IMR-90 (cell line): ENCODE data around the gene KLHL6. TPM values are rescaled to one million over a fixed set of nuclear protein-coding genes. Genes with fewer than 3 reads are reported as not detected.
"Not testable (repeated sequence)": the region's sequence is repeated elsewhere in the genome, so short reads cannot be mapped to it uniquely, and the experiment has no call there.

Experiments used
- ATAC-seq: fragments of 200-7000 bp; cut with Tn5 transposase; 2 replicates; pipeline ENCODE4 v1.9.1; 2020; ENCODE audit warnings: low read depth, mild to moderate bottlenecking, moderate library complexity
- BruUV-seq: library from RNA; stranded (reverse); fragments of 400-500 nt; replicated peaks from 2 replicates; lab custom pipeline; 2021; lab: Mats Ljungman, UMichigan
- CTCF ChIA-PET: fragments of 300-600 bp; formaldehyde crosslinking; extraction: SDS; loops from one replicate; lab custom pipeline; 2021; ENCODE audit warnings: antibody characterized with exemption; lab: Yijun Ruan, JAX
- POLR2A ChIA-PET: fragments of 300-600 bp; sonication (Branson Sonifier 250); formaldehyde crosslinking; loops from one replicate; lab custom pipeline; 2022; ENCODE audit warnings: antibody characterized with exemption; ENCODE audit not compliant: unreplicated experiment; lab: Charles Lee
- DNase-seq: peaks from one replicate; pipeline ENCODE4 v3.0.0; 2013
- H2AFZ ChIP-seq: replicated peaks from 2 replicates; pipeline ENCODE3; 2013; ENCODE audit warnings: low read length, mild to moderate bottlenecking; ENCODE audit not compliant: poor library complexity
- H2AK5ac ChIP-seq: 2 replicates; pipeline ENCODE4 v1.6.1; 2013; ENCODE audit warnings: low read depth, low read length, inconsistent platforms
- H2AK9ac ChIP-seq: replicated peaks from 2 replicates; pipeline ENCODE3; 2013; ENCODE audit warnings: mild to moderate bottlenecking, low read depth, low read length, moderate library complexity; ENCODE audit not compliant: poor library complexity
- H2BK120ac ChIP-seq: 2 replicates; pipeline ENCODE4 v1.6.1; 2013; ENCODE audit warnings: low read depth, low read length, inconsistent platforms
- H2BK15ac ChIP-seq: 3 replicates; pipeline ENCODE4 v1.6.1; 2013; ENCODE audit warnings: low read depth, low read length, inconsistent platforms
- H2BK20ac ChIP-seq: 2 replicates; pipeline ENCODE4 v1.6.1; 2013; ENCODE audit warnings: low read depth, mild to moderate bottlenecking, inconsistent platforms, low read length, moderate library complexity
- H2BK5ac ChIP-seq: 2 replicates; pipeline ENCODE4 v1.6.1; 2013; ENCODE audit warnings: mild to moderate bottlenecking, low read depth, low read length, inconsistent platforms; ENCODE audit not compliant: poor library complexity, severe bottlenecking
- H3K14ac ChIP-seq: replicated peaks from 2 replicates; pipeline ENCODE4 v1.6.1; 2013; ENCODE audit warnings: low read depth, low read length, inconsistent platforms
- H3K18ac ChIP-seq: 2 replicates; pipeline ENCODE4 v1.6.1; 2013; ENCODE audit warnings: low read depth, low read length, control low read depth
- H3K23ac ChIP-seq: 2 replicates; pipeline ENCODE4 v1.6.1; 2013; ENCODE audit warnings: low read depth, low read length, inconsistent platforms
- H3K27ac ChIP-seq: 2 replicates; pipeline ENCODE4 v1.5.1; 2013; ENCODE audit warnings: mild to moderate bottlenecking, control low read depth, low read length; ENCODE audit not compliant: insufficient read depth
- H3K27me3 ChIP-seq: 2 replicates; pipeline ENCODE4 v1.6.1; 2013; ENCODE audit warnings: low read length; ENCODE audit not compliant: control insufficient read depth, insufficient read depth
- H3K36me3 ChIP-seq: 2 replicates; pipeline ENCODE4 v1.6.1; 2013; ENCODE audit warnings: low read length, mixed read lengths; ENCODE audit not compliant: control insufficient read depth, insufficient read depth
- H3K4ac ChIP-seq: 2 replicates; pipeline ENCODE4 v1.6.1; 2013; ENCODE audit warnings: low read depth, low read length, inconsistent platforms
- H3K4me1 ChIP-seq: 2 replicates; pipeline ENCODE4 v1.6.1; 2013; ENCODE audit warnings: low read length, mixed read lengths; ENCODE audit not compliant: control insufficient read depth, insufficient read depth
- H3K4me2 ChIP-seq: 2 replicates; pipeline ENCODE4 v1.6.1; 2013; ENCODE audit warnings: low read depth, mild to moderate bottlenecking, control low read depth, low read length, moderate library complexity
- H3K4me3 ChIP-seq: 2 replicates; pipeline ENCODE4 v1.5.1; 2013; ENCODE audit warnings: low read depth, mild to moderate bottlenecking, control low read depth, low read length, moderate library complexity; ENCODE audit not compliant: insufficient read depth
- H3K56ac ChIP-seq: 2 replicates; pipeline ENCODE4 v1.6.1; 2013; ENCODE audit warnings: low read length, inconsistent platforms; ENCODE audit not compliant: insufficient read depth; ENCODE audit errors: extremely low read depth
- H3K79me1 ChIP-seq, 2 experiments: 2 replicates each; pipeline ENCODE4 v1.6.1; 2013; ENCODE audit warnings: low read length in 2 of 2, inconsistent platforms in 1 of 2, low read depth in 1 of 2
- H3K9ac ChIP-seq: 2 replicates; pipeline ENCODE4 v1.6.1; 2013; ENCODE audit warnings: low read depth, low read length, control low read depth
- H3K9me1 ChIP-seq: 2 replicates; pipeline ENCODE4 v1.6.1; 2013; ENCODE audit warnings: low read length, inconsistent platforms; ENCODE audit not compliant: insufficient read depth
- H3K9me3 ChIP-seq: 2 replicates; pipeline ENCODE4 v1.6.1; 2013; ENCODE audit warnings: low read length; ENCODE audit not compliant: control insufficient read depth, insufficient read depth
- H4K20me1 ChIP-seq: 2 replicates; pipeline ENCODE4 v1.6.1; 2013; ENCODE audit warnings: low read length, inconsistent platforms; ENCODE audit not compliant: insufficient read depth
- H4K5ac ChIP-seq: 2 replicates; pipeline ENCODE4 v1.6.1; 2013; ENCODE audit warnings: mild to moderate bottlenecking, low read depth, low read length, control low read depth
- H4K8ac ChIP-seq, 2 experiments: 2 replicates each; pipeline ENCODE4 v1.6.1; 2013; ENCODE audit warnings: low read depth in 2 of 2, low read length in 2 of 2, control low read depth in 1 of 2, inconsistent platforms in 1 of 2
- H4K91ac ChIP-seq: 2 replicates; pipeline ENCODE4 v1.6.1; 2013; ENCODE audit warnings: low read depth, low read length, inconsistent platforms; ENCODE audit not compliant: insufficient read depth
- WGBS, 2 experiments: methylation state at CpG; one replicate each; pipeline versions ENCODE4 v1.1.5 to v1.1.7; 2013; ENCODE audit warnings: missing lambda C conversion rate in 2 of 2; ENCODE audit not compliant: insufficient read length in 1 of 2; ENCODE audit errors: extremely low coverage in 2 of 2; 5-methylcytosine and 5-hydroxymethylcytosine counted together
- dilution Hi-C: fragments of 300-500 bp; cut with HindIII; formaldehyde crosslinking; loops from one replicate; pipeline ENCODE4 v1.14.3; 2018; ENCODE audit warnings: low sequenced_read_pairs; ENCODE audit not compliant: unreplicated experiment
- in situ Hi-C: fragments of 300-500 bp; cut with MboI; formaldehyde crosslinking; loops from 3 replicates; pipeline ENCODE4 v1.14.3; 2019; ENCODE audit warnings: low sequenced_read_pairs, inconsistent platforms, mixed read lengths
- intact Hi-C: fragments of 100-400 bp; cut with micrococcal nuclease; formaldehyde crosslinking; loops from 2 replicates; pipeline ENCODE4 v1.10.0; 2022
- polyA plus RNA-seq, 3 experiments: library from polyadenylated mRNA; depleted of rRNA; stranded (reverse); fragments of >200 nt; gene quantifications; 2 replicates each; pipeline ENCODE4 v1.2.3, GENCODE V29; 2012; ENCODE audit warnings: low replicate concordance in 1 of 3
- total RNA-seq: library from RNA; depleted of rRNA; stranded (reverse); fragments of >200 nt; gene quantifications from 2 replicates; pipeline ENCODE4 v1.2.3, GENCODE V29; 2012

KLHL6 gene
- total and polyA plus RNA-seq, 2 of the 4 experiments (the other 2 are of a cell fraction) = not detected

DNA sequence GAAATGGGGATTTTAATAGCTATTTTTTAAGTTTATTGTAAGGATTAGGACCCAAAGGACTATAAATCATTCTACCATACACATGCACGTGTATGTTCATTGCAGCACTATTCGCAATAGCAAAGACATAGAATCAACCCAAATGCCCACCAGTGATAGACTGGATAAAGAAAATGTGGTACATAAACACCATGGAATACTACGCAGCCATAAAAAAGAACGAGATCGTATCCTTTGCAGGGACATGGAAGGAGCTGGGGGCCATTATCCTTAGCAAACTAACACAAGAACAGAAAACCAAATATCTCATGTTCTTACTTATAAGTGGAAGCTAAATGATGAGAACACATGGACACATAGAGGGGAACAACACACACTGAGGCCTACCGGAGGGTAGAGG lies 26.7 kb downstream of the KLHL6 start:
- H2BK120ac ChIP-seq, in situ Hi-C loops, ATAC-seq, CTCF ChIA-PET, dilution Hi-C loops, H2AK9ac ChIP-seq, H2AFZ ChIP-seq, H2BK15ac ChIP-seq, H3K56ac ChIP-seq, POLR2A ChIA-PET, H3K4me3 ChIP-seq, H3K4me2 ChIP-seq, H3K9ac ChIP-seq, H4K91ac ChIP-seq, H3K14ac ChIP-seq, H3K79me1 ChIP-seq, H3K9me1 ChIP-seq, DNase-seq, intact Hi-C loops, H4K20me1 ChIP-seq, H3K4ac ChIP-seq, H2BK20ac ChIP-seq, H3K9me3 ChIP-seq, H2BK5ac ChIP-seq, H2AK5ac ChIP-seq, H4K8ac ChIP-seq, H3K18ac ChIP-seq, H3K27ac ChIP-seq, BruUV-seq, H3K23ac ChIP-seq, H3K36me3 ChIP-seq, H3K4me1 ChIP-seq, H4K5ac ChIP-seq: not testable (repeated sequence)
- H3K27me3 ChIP-seq = peaks cover 16% of the 10 kb centered on the region
- no CpG with 5 or more reads among the region's 6 CpGs for WGBS, 2 experiments
